ENCODE measurements around the gene PRM2.
A peak's percentile ranks its signal among the peaks of the same experiment; 100 is the strongest.

Gene PRM2

GRCh38 chr16:11255737-11256660 lies 20.3 kb downstream of the PRM2 start, which contains the start of gene SOCS1 (continued):
- TF ChIP-seq KLF1 (tag by site-specific recombination; IDR thresholded peaks at IDR 0.05) (peak; percentile 100), INSM2 (tag by site-specific recombination; IDR thresholded peaks at IDR 0.05) (no peak), ZIC2 (tag by site-specific recombination; IDR thresholded peaks at IDR 0.05) (peak; percentile 90; the same call in 1 of the 2 replicates), ZNF776 (tag by site-specific recombination; IDR thresholded peaks at IDR 0.05; ENCODE audit: borderline replicate concordance) (no peak), ZBTB48 (tag by site-specific recombination; IDR thresholded peaks at IDR 0.05) (peak; percentile 51), RBAK (tag by site-specific recombination; IDR thresholded peaks at IDR 0.05) (no peak), ZFHX2 (tag by site-specific recombination; conservative IDR thresholded peaks at IDR 0.05) (peak; percentile 44), ZNF610 (tag by site-specific recombination; IDR thresholded peaks at IDR 0.05; ENCODE audit: borderline replicate concordance) (no peak), ZNF18 (tag by site-specific recombination; IDR thresholded peaks at IDR 0.05) (0 out of 2 replicates have a peak, but pooled peaks have one; percentile 26), ZBTB7A (tag by site-specific recombination; IDR thresholded peaks at IDR 0.05; ENCODE audit: low read depth) (peak; percentile 93), ZNF585B (tag by site-specific recombination; IDR thresholded peaks at IDR 0.05) (no peak), ZNF174 (tag by site-specific recombination; IDR thresholded peaks at IDR 0.05) (0 out of 2 replicates have a peak, but pooled peaks have one; percentile 20), AEBP2 (tag by site-specific recombination; IDR thresholded peaks at IDR 0.05; ENCODE audit: borderline replicate concordance) (no peak), KLF8 (tag by site-specific recombination; IDR thresholded peaks at IDR 0.05) (peak; percentile 98), IKZF3 (tag by site-specific recombination; IDR thresholded peaks at IDR 0.05) (peak; percentile 17; the same call in 1 of the 2 replicates), ZNF513 (tag by site-specific recombination; IDR thresholded peaks at IDR 0.05) (no peak), ZNF426 (tag by site-specific recombination; IDR thresholded peaks at IDR 0.05) (no peak), ZNF629 (tag by site-specific recombination; IDR thresholded peaks at IDR 0.05) (0 out of 2 replicates have a peak, but pooled peaks have one; percentile 14), ZNF292 (tag by site-specific recombination; IDR thresholded peaks at IDR 0.05; ENCODE audit: borderline replicate concordance, low read depth) (no peak), ZBTB21 (tag by site-specific recombination; IDR thresholded peaks at IDR 0.05) (0 out of 2 replicates have a peak, but pooled peaks have one; percentile 16), EGR2 (tag by site-specific recombination; IDR thresholded peaks at IDR 0.05; ENCODE audit: low read depth) (peak; percentile 19; the same call in 1 of the 2 replicates), WT1 (tag by site-specific recombination; IDR thresholded peaks at IDR 0.05) (0 out of 2 replicates have a peak, but pooled peaks have one; percentile 60), ZNF654 (tag by site-specific recombination; IDR thresholded peaks at IDR 0.05; ENCODE audit: low read depth) (no peak)
- TF ChIP-seq, protein P1, sequence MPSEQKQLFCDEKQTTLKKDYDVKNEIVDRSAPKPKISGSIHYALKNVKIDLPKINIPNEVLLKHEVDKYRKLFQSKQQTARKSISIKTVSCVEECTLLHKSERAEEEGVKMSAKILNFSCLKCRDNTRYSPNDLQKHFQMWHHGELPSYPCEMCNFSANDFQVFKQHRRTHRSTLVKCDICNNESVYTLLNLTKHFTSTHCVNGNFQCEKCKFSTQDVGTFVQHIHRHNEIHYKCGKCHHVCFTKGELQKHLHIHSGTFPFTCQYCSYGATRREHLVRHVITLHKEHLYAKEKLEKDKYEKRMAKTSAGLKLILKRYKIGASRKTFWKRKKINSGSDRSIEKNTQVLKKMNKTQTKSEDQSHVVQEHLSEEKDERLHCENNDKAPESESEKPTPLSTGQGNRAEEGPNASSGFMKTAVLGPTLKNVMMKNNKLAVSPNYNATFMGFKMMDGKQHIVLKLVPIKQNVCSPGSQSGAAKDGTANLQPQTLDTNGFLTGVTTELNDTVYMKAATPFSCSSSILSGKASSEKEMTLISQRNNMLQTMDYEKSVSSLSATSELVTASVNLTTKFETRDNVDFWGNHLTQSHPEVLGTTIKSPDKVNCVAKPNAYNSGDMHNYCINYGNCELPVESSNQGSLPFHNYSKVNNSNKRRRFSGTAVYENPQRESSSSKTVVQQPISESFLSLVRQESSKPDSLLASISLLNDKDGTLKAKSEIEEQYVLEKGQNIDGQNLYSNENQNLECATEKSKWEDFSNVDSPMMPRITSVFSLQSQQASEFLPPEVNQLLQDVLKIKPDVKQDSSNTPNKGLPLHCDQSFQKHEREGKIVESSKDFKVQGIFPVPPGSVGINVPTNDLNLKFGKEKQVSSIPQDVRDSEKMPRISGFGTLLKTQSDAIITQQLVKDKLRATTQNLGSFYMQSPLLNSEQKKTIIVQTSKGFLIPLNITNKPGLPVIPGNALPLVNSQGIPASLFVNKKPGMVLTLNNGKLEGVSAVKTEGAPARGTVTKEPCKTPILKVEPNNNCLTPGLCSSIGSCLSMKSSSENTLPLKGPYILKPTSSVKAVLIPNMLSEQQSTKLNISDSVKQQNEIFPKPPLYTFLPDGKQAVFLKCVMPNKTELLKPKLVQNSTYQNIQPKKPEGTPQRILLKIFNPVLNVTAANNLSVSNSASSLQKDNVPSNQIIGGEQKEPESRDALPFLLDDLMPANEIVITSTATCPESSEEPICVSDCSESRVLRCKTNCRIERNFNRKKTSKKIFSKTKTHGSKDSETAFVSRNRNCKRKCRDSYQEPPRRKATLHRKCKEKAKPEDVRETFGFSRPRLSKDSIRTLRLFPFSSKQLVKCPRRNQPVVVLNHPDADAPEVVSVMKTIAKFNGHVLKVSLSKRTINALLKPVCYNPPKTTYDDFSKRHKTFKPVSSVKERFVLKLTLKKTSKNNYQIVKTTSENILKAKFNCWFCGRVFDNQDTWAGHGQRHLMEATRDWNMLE (tag by site-specific recombination; conservative IDR thresholded peaks at IDR 0.05; ENCODE audit: low read depth) = no peak
- TF ChIP-seq, protein P2, sequence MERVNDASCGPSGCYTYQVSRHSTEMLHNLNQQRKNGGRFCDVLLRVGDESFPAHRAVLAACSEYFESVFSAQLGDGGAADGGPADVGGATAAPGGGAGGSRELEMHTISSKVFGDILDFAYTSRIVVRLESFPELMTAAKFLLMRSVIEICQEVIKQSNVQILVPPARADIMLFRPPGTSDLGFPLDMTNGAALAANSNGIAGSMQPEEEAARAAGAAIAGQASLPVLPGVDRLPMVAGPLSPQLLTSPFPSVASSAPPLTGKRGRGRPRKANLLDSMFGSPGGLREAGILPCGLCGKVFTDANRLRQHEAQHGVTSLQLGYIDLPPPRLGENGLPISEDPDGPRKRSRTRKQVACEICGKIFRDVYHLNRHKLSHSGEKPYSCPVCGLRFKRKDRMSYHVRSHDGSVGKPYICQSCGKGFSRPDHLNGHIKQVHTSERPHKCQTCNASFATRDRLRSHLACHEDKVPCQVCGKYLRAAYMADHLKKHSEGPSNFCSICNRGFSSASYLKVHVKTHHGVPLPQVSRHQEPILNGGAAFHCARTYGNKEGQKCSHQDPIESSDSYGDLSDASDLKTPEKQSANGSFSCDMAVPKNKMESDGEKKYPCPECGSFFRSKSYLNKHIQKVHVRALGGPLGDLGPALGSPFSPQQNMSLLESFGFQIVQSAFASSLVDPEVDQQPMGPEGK (tag by site-specific recombination; IDR thresholded peaks at IDR 0.05) = peak; percentile 90

Data from HEK293 (cell line).